Bronchus fibroblast of lung (primary cell): ENCODE results near the gene C10orf143. TPM values are rescaled to one million over a fixed set of nuclear protein-coding genes. Genes with fewer than 3 reads are reported as not detected.

Source experiments
- total RNA-seq: library from RNA; depleted of rRNA; stranded (reverse); fragments of >200 nt; gene quantifications from 2 replicates; pipeline ENCODE4 v1.2.3, GENCODE V29; 2015

The C10orf143 gene
- 1.0 and 1.7 TPM in 2 replicates for total RNA-seq

DNA sequence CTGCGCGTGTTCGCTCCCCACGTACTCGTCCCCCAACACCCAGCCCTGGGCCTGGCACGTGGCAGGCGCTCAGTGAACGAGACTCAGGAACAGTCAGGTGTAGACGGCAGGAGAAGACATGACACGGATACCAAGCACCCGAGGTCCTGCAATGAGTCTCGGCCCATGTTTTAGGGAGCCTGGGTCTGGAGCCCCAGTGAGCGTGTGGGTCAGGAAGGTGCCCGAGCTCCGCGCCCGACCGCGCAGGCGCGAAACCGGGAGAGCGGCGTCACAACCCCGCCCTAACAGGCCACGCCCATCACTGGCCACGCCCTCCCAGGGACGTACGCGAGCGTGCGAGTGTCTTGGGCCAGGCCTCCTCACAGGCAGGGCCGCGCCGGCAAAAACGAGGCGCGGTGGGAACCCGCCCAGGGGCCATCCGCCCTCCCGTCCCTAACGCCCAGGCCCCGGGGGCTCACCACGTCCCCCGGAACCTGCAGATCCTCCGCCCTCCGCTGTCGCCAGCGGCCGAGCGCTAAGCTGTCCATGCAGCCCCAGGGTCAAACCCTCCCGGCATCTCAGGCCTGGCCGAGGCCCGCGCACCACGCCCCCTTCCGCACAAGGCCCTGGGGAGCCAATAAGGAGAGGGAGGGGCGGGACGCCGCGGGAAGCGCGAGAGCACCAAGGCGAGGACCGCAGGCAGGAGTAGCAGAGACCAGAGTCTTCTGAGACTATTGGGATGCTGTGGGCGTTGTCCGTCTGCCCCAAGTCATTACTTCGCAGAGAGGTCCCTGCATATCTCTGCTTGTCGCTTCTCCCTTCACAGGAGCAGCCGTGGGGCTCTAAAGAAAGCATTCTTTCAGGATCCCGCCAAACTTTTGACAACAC lies at the start of gene C10orf143:
TSS of gene C10orf143 (minus strand) at position 585 of the 867 bp plus-strand sequence. CDS start at position 527, 58 bp downstream.

DNA sequence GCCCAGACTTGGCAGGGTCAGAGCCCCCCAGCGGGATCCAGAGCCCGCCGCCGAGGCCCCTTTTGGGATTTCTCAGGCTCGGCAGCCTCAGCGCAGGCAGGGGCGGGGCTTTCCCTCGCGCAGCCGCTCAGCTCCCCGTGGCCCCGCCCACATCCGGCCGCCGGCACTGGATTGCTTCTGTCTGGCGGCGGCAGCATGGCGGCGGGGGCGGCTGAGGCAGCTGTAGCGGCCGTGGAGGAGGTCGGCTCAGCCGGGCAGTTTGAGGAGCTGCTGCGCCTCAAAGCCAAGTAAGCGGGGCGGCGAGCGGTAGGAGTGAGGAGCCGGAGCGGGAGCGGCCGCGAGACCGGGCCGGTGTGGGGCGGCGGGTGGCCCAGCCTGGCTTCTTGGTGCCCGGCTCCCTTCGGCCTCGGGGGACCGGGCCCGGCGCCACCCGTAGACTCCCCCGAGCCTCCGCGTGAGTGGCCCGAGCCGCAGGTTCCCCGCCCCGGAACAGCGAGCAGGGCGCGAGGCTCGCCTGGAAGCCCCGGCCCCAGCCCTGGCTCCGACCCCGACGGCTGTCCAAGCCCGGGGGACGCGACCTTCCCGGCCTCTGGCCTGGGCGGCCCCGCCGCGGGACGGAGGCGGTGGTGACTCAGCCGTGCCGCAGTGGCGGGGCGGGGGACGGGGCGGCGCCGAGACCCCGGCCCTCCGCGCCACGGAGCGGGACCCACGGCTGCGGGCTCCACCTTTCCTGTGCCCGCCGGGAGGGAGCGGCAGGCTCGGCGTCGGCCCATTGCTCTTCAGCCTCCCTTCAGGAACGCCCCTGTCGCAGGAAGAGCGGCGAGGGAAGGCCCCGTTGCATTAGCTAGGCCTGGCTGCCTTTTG lies 25.8 kb upstream of the C10orf143 start, which contains the start of gene GLRX3:
TSS of gene GLRX3 (plus strand) at position 166 of the 864 bp plus-strand sequence. CDS start at position 196, 30 bp downstream.

Other genes starting within 250 kb of the C10orf143 start
- gene EBF3, start 146.6 kb downstream of the C10orf143 start, total RNA-seq = 1.0 and 1.5 TPM in 2 replicates
- gene GLRX3, start 25.6 kb upstream of the C10orf143 start, total RNA-seq = 90.4 and 112 TPM in 2 replicates